NT2/D1 (cell line): ENCODE results near the gene DDX11.

Experiments
- SUZ12 ChIP-seq: IDR thresholded peaks from 2 replicates; pipeline ENCODE4 v1.6.1; 2011; ENCODE audit not compliant: insufficient read length, insufficient read depth; ENCODE audit errors: extremely low read depth
- YY1 ChIP-seq: IDR thresholded peaks from 2 replicates; pipeline ENCODE4 v1.6.1; 2011; ENCODE audit not compliant: insufficient read length, insufficient read depth
- ZNF274 ChIP-seq: IDR thresholded peaks from 2 replicates; pipeline ENCODE4 v1.6.1; 2011; ENCODE audit warnings: mild to moderate bottlenecking, low read depth, low read length

- TF ChIP-seq ZNF274 (no peak), YY1 (no peak), SUZ12 (no peak)
These were observed 43.7 kb downstream of the DDX11 start for GRCh38 chr12:31117203-31118011.
